Measurements from ENCODE around the gene ABCB7.
"Not testable (repeated sequence)": the region's sequence is repeated elsewhere in the genome, so short reads cannot be mapped to it uniquely, and the experiment has no call there.

The ABCB7 gene

GRCh38 chrX:75155827-75156525 is at the start of gene ABCB7:
ABCB7 (minus strand) TSS chrX:75156283; CDS start chrX:75156272, 11 bp downstream.
- peak; percentile 18 for TF ChIP-seq CTCF (IDR thresholded peaks at IDR 0.05; ENCODE audit: low read depth, low read length)
- peak within 1 kb of the TSS; percentile 63 for H3K4me3 ChIP-seq (ENCODE audit: low read depth, low read length)
- DNase-seq (ENCODE audit: low read depth, low spot score), result peak; percentile 70
- in situ Hi-C loops (cut with HindIII; ENCODE audit: low sequenced_read_pairs), result no loop called here

GRCh38 chrX:75188415-75189206 is 32.5 kb upstream of the ABCB7 start:
- H3K4me3 ChIP-seq (ENCODE audit: low read depth, low read length); DNase-seq (ENCODE audit: low read depth, low spot score); in situ Hi-C loops (cut with HindIII; ENCODE audit: low sequenced_read_pairs): not testable (repeated sequence)

GRCh38 chrX:75181721-75182120 is 25.6 kb upstream of the ABCB7 start:
- no peak for TF ChIP-seq CTCF (IDR thresholded peaks at IDR 0.05; ENCODE audit: low read depth, low read length)
- in situ Hi-C loops (cut with HindIII; ENCODE audit: low sequenced_read_pairs), result no loop called here
- DNase-seq (ENCODE audit: low read depth, low spot score), result peak; percentile 41

GRCh38 chrX:75179536-75180293 is 23.6 kb upstream of the ABCB7 start:
- DNase-seq (ENCODE audit: low read depth, low spot score); H3K4me3 ChIP-seq (ENCODE audit: low read depth, low read length); in situ Hi-C loops (cut with HindIII; ENCODE audit: low sequenced_read_pairs): not testable (repeated sequence)

More at GRCh38 chrX:75181721-75182120, 25.6 kb upstream of the ABCB7 start:
- no peak overlapping the region for H3K4me3 ChIP-seq (ENCODE audit: low read depth, low read length)

GRCh38 chrX:75172257-75172890 is 16.3 kb upstream of the ABCB7 start:
- in situ Hi-C loops (cut with HindIII; ENCODE audit: low sequenced_read_pairs); DNase-seq (ENCODE audit: low read depth, low spot score); H3K4me3 ChIP-seq (ENCODE audit: low read depth, low read length): not testable (repeated sequence)

GRCh38 chrX:75158054-75158453 is 2.0 kb upstream of the ABCB7 start:
- no peak overlapping the region for H3K4me3 ChIP-seq (ENCODE audit: low read depth, low read length)
- no peak for TF ChIP-seq CTCF (IDR thresholded peaks at IDR 0.05; ENCODE audit: low read depth, low read length)
- no peak for DNase-seq (ENCODE audit: low read depth, low spot score)
- in situ Hi-C loops (cut with HindIII; ENCODE audit: low sequenced_read_pairs), result no loop called here

GRCh38 chrX:75156531-75156945 is 455 bp upstream of the ABCB7 start:
- H3K4me3 ChIP-seq (ENCODE audit: low read depth, low read length), result peak overlapping the region; percentile 63
- no peak for TF ChIP-seq CTCF (IDR thresholded peaks at IDR 0.05; ENCODE audit: low read depth, low read length)
- no peak for DNase-seq (ENCODE audit: low read depth, low spot score)
- in situ Hi-C loops (cut with HindIII; ENCODE audit: low sequenced_read_pairs), result no loop called here

Data from astrocyte of the spinal cord (primary cell).